Keratinocyte (primary cell): ENCODE data around the gene CEP57L1.

Experiments used
- EZH2 ChIP-seq: IDR thresholded peaks from one replicate; pipeline ENCODE4 v1.6.1; 2012; ENCODE audit warnings: inconsistent platforms, mild to moderate bottlenecking, low read length, moderate library complexity
- TF ChIP-seq, protein P1 (sequence below), 3 experiments: IDR thresholded peaks in 1 of 3; conservative IDR thresholded peaks in 1 of 3; optimal IDR thresholded peaks in 1 of 3; 2 replicates in 2 of 3; 3 replicates in 1 of 3; pipeline versions ENCODE3 to v1.5.1; 2011; ENCODE audit warnings: low read length in 3 of 3, mild to moderate bottlenecking in 3 of 3, moderate library complexity in 2 of 3, control low read depth in 1 of 3, inconsistent platforms in 1 of 3; ENCODE audit not compliant: insufficient read depth in 2 of 3; ENCODE audit errors: extremely low read depth in 1 of 3

DNA sequence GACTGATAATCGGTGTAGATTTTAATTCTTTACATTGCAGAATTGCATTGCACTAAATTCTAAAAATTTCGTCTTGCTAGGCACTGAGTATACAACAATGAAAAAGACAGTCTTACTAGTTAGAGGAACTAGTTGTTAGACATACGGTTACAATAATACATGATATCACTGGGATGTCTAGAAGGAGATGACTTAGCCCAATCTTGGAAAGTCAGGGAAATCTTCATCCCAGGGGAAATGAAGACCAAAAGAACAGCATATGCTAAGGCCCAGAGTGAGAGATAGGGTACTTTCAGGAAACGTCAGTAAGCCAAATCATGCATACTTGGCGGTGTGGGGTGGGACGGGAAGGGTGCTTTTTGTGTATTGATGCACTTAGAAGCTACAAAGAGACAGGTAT lies 901 bp downstream of the CEP57L1 start:
- TF ChIP-seq, protein P1, sequence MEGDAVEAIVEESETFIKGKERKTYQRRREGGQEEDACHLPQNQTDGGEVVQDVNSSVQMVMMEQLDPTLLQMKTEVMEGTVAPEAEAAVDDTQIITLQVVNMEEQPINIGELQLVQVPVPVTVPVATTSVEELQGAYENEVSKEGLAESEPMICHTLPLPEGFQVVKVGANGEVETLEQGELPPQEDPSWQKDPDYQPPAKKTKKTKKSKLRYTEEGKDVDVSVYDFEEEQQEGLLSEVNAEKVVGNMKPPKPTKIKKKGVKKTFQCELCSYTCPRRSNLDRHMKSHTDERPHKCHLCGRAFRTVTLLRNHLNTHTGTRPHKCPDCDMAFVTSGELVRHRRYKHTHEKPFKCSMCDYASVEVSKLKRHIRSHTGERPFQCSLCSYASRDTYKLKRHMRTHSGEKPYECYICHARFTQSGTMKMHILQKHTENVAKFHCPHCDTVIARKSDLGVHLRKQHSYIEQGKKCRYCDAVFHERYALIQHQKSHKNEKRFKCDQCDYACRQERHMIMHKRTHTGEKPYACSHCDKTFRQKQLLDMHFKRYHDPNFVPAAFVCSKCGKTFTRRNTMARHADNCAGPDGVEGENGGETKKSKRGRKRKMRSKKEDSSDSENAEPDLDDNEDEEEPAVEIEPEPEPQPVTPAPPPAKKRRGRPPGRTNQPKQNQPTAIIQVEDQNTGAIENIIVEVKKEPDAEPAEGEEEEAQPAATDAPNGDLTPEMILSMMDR (optimal IDR thresholded peaks at IDR 0.05 in 1 of 3, IDR thresholded peaks at IDR 0.05 in 1 of 3, conservative IDR thresholded peaks at IDR 0.05 in 1 of 3; ENCODE audit: extremely low read depth in 1 of 3, insufficient read depth in 2 of 3, low read length in 3 of 3) = no peak
- TF ChIP-seq EZH2 = no peak
